ENCODE data around the gene HCLS1.

HCLS1 gene

DNA sequence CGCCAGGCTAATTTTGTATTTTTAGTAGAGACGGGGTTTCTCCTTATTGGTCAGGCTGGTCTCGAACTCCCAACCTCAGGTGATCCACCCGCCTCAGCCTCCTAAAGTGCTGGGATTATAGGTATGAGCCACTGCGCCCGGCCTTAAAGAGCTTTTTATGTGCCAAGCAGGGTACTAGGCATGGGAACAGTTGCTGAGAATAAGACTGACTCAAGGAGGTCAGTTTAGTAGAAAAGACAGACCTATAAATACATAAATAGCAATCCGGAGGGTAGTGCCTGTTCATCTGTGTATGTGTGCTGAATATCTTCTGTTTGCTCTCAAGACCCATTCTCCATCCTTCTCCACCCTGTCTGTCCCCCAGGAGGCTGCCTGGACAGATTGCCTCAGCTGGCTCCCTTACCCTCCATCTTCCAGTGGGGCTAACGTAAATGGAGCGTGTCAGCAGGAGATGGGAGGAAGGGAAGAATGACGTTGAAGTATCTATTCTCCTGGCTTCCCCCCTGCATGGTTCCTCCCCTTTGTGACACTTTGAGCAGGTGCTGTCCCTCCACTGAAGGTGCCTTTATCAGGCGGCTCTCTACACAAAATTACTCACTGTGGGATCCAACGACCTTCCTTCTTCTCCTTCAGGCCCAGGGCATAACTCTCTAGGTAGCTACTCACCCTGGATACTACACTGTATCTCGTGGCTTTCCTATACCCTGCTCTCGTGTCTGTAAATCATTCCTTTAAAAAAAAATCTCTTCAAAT is 36.4 kb downstream of the HCLS1 start:
- Histone ChIP-seq H3K79me2 (ENCODE audit: insufficient read depth, low read length) (no peaks in the 10 kb centered on the region), H4K20me1 (ENCODE audit: insufficient read depth, low read length) (no peaks in the 10 kb centered on the region), H2AFZ (ENCODE audit: low read depth, low read length) (no peak overlapping the region), H3K27me3 (ENCODE audit: insufficient read depth, low read length, poor library complexity) (no peaks in the 10 kb centered on the region), H3K27ac (ENCODE audit: low read length) (no peak overlapping the region), H3K36me3 (ENCODE audit: insufficient read depth, low read length) (no peaks in the 10 kb centered on the region), H3K4me1 (ENCODE audit: insufficient read depth, low read length) (no peaks in the 10 kb centered on the region), H3K4me2 (ENCODE audit: insufficient read depth, low read length) (no peak overlapping the region), H3K4me3 (ENCODE audit: low read depth in 1 of 2, low read length in 2 of 2) (no peak overlapping the region), H3K9ac (ENCODE audit: low read depth, low read length) (no peak overlapping the region), H3K9me3 (ENCODE audit: insufficient read depth, low read length, severe bottlenecking) (no peaks in the 10 kb centered on the region)
- DNase-seq (no peak), ATAC-seq (ENCODE audit: insufficient read depth, low read depth) (no peak)
- TF ChIP-seq EZH2 (IDR thresholded peaks at IDR 0.05; ENCODE audit: borderline replicate concordance, low read depth, low read length, severe bottlenecking), result no peak
- TF ChIP-seq, protein P1, sequence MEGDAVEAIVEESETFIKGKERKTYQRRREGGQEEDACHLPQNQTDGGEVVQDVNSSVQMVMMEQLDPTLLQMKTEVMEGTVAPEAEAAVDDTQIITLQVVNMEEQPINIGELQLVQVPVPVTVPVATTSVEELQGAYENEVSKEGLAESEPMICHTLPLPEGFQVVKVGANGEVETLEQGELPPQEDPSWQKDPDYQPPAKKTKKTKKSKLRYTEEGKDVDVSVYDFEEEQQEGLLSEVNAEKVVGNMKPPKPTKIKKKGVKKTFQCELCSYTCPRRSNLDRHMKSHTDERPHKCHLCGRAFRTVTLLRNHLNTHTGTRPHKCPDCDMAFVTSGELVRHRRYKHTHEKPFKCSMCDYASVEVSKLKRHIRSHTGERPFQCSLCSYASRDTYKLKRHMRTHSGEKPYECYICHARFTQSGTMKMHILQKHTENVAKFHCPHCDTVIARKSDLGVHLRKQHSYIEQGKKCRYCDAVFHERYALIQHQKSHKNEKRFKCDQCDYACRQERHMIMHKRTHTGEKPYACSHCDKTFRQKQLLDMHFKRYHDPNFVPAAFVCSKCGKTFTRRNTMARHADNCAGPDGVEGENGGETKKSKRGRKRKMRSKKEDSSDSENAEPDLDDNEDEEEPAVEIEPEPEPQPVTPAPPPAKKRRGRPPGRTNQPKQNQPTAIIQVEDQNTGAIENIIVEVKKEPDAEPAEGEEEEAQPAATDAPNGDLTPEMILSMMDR (IDR thresholded peaks at IDR 0.05; ENCODE audit: borderline replicate concordance, extremely low read depth, low read length, poor library complexity, severe bottlenecking), result no peak

DNA sequence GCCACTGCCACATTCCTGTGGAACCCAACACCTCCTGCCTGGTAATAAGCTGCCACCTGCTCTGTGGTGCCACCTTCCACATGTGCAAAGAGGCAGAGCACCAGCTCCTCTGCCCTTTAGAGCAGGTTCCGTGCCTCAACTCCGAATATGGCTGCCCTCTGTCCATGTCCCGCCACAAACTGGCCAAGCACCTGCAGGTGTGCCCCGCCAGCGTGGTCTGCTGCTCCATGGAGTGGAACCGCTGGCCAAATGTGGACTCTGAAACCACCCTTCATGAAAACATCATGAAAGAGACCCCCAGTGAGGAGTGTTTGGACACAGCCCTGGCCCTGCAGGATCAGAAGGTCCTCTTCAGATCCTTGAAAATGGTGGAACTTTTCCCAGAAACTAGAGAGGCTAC is 39.2 kb downstream of the HCLS1 start:
- Histone ChIP-seq H3K9ac (ENCODE audit: low read depth, low read length) (no peak overlapping the region), H3K27me3 (ENCODE audit: insufficient read depth, low read length, poor library complexity) (no peaks in the 10 kb centered on the region), H2AFZ (ENCODE audit: low read depth, low read length) (no peak overlapping the region), H3K36me3 (ENCODE audit: insufficient read depth, low read length) (no peaks in the 10 kb centered on the region), H3K4me3 (ENCODE audit: low read depth in 1 of 2, low read length in 2 of 2) (no peak overlapping the region), H4K20me1 (ENCODE audit: insufficient read depth, low read length) (no peaks in the 10 kb centered on the region), H3K4me2 (ENCODE audit: insufficient read depth, low read length) (no peak overlapping the region), H3K79me2 (ENCODE audit: insufficient read depth, low read length) (no peaks in the 10 kb centered on the region), H3K9me3 (ENCODE audit: insufficient read depth, low read length, severe bottlenecking) (no peaks in the 10 kb centered on the region), H3K27ac (ENCODE audit: low read length) (no peak overlapping the region), H3K4me1 (ENCODE audit: insufficient read depth, low read length) (no peaks in the 10 kb centered on the region)
- ATAC-seq (ENCODE audit: insufficient read depth, low read depth), result no peak
- TF ChIP-seq EZH2 (IDR thresholded peaks at IDR 0.05; ENCODE audit: borderline replicate concordance, low read depth, low read length, severe bottlenecking), result no peak
- TF ChIP-seq, protein P1 (IDR thresholded peaks at IDR 0.05; ENCODE audit: borderline replicate concordance, extremely low read depth, low read length, poor library complexity, severe bottlenecking), result no peak
- no peak for DNase-seq

DNA sequence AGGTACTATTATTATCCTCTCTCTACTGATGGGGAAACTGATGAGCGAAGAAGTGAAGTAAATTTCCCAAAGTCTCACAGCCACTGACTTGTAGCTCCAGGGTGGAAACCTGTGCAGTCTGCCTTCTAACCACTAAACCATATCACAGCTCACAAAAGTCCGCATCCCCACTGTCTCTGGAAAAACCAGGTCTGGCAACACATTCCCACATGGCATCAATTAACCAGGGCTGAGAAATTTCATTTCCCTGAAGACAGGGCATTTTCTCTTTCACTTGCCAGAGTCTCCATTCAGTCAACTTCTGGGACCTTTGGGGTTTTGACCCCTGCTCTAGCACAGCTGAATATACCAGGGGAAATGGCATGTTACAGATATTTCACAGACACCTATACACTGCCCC is 41.0 kb downstream of the HCLS1 start:
- Histone ChIP-seq H2AFZ (ENCODE audit: low read depth, low read length) (no peak overlapping the region), H3K27ac (ENCODE audit: low read length) (no peak overlapping the region), H3K27me3 (ENCODE audit: insufficient read depth, low read length, poor library complexity) (no peaks in the 10 kb centered on the region), H4K20me1 (ENCODE audit: insufficient read depth, low read length) (no peaks in the 10 kb centered on the region), H3K79me2 (ENCODE audit: insufficient read depth, low read length) (no peaks in the 10 kb centered on the region), H3K9me3 (ENCODE audit: insufficient read depth, low read length, severe bottlenecking) (no peaks in the 10 kb centered on the region), H3K4me1 (ENCODE audit: insufficient read depth, low read length) (no peaks in the 10 kb centered on the region), H3K36me3 (ENCODE audit: insufficient read depth, low read length) (no peaks in the 10 kb centered on the region), H3K4me3 (ENCODE audit: low read depth in 1 of 2, low read length in 2 of 2) (no peak overlapping the region), H3K4me2 (ENCODE audit: insufficient read depth, low read length) (no peak overlapping the region), H3K9ac (ENCODE audit: low read depth, low read length) (no peak overlapping the region)
- TF ChIP-seq, protein P1 (IDR thresholded peaks at IDR 0.05; ENCODE audit: borderline replicate concordance, extremely low read depth, low read length, poor library complexity, severe bottlenecking), result no peak
- TF ChIP-seq EZH2 (IDR thresholded peaks at IDR 0.05; ENCODE audit: borderline replicate concordance, low read depth, low read length, severe bottlenecking), result no peak
- DNase-seq (no peak), ATAC-seq (ENCODE audit: insufficient read depth, low read depth) (no peak)
